GM12892 (cell line): ENCODE results near the gene CDKN2B-AS1.

Experiments
- DNase-seq: peaks from one replicate; pipeline ENCODE4 v3.0.0; 2011; ENCODE audit not compliant: insufficient read length
- FAIRE-seq: peaks from 2 replicates; lab custom pipeline; 2011; peaks lifted over from hg19 to GRCh38; lab: Jason Lieb, UNC
- POLR2A ChIP-seq: IDR thresholded peaks from 2 replicates; pipeline ENCODE4 v1.6.1; 2011; ENCODE audit warnings: low read depth, low read length, control low read depth
- POLR2AphosphoS5 ChIP-seq: IDR thresholded peaks from 2 replicates; pipeline ENCODE4 v1.6.1; 2011; ENCODE audit warnings: low read depth, low read length, control low read depth
- TAF1 ChIP-seq: IDR thresholded peaks from 2 replicates; pipeline ENCODE4 v1.6.1; 2011; ENCODE audit warnings: low read depth, mild to moderate bottlenecking, control low read depth, low read length, borderline replicate concordance

CDKN2B-AS1 gene

GRCh38 chr9:22158927-22159346 is 164.3 kb downstream of the CDKN2B-AS1 start:
- FAIRE-seq (no peak), DNase-seq (no peak)
- TF ChIP-seq TAF1: no peak
- no peak for TF ChIP-seq POLR2AphosphoS5
- no peak for TF ChIP-seq POLR2A

- FAIRE-seq: no peak
- DNase-seq: no peak
- TF ChIP-seq POLR2A (no peak), TAF1 (no peak), POLR2AphosphoS5 (no peak)
Measured at GRCh38 chr9:22159586-22159985, 165.0 kb downstream of the CDKN2B-AS1 start.

- no peak for FAIRE-seq
- TF ChIP-seq POLR2A (no peak), POLR2AphosphoS5 (no peak), TAF1 (no peak)
- DNase-seq: no peak
Measured at GRCh38 chr9:22160221-22160620, 165.6 kb downstream of the CDKN2B-AS1 start.

GRCh38 chr9:22165144-22165543 is 170.6 kb downstream of the CDKN2B-AS1 start:
- no peak for FAIRE-seq
- DNase-seq: no peak
- no peak for TF ChIP-seq POLR2AphosphoS5
- no peak for TF ChIP-seq TAF1

- no peak for DNase-seq
- FAIRE-seq: no peak
- TF ChIP-seq POLR2A (no peak), POLR2AphosphoS5 (no peak), TAF1 (no peak)
Measured at GRCh38 chr9:22169243-22169642, 174.7 kb downstream of the CDKN2B-AS1 start.

GRCh38 chr9:22169727-22170503 is 175.3 kb downstream of the CDKN2B-AS1 start:
- DNase-seq (no peak), FAIRE-seq (no peak)
- TF ChIP-seq POLR2AphosphoS5: no peak
